ENCODE measurements around the gene CFL2. TPM values are rescaled to one million over a fixed set of nuclear protein-coding genes. Genes with fewer than 3 reads are reported as not detected.
A peak's percentile ranks its signal among the peaks of the same experiment; 100 is the strongest.
"Not testable (repeated sequence)": the region's sequence is repeated elsewhere in the genome, so short reads cannot be mapped to it uniquely, and the experiment has no call there.

Gene CFL2
- total RNA-seq, 2 experiments from 2014 or later, result 3.1 to 4.5 TPM

DNA sequence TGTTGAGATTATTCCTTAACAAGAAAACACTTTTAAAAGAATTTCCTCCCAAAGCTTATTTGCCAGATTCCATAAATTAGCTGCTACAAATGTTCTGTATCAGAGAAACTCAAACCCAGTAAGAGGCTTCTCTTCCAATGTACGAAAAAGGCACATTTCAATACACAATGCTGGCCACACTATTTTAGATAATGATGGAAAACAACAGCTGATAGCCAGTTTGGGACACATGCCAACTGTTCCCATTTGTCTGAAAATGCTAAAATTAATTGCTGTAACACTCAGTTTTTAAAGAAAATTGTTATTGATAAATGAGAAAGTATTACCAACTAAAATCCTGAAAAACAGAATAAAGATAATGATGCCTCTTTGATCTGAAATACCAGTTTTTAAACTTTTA lies 4.4 kb downstream of the CFL2 start:
- Mint-ChIP-seq H3K36me3 (ENCODE audit: low read depth) (peaks cover 5% of the 10 kb centered on the region), H3K4me3 (no peak overlapping the region), H3K27ac (no peak overlapping the region), H3K4me1 (ENCODE audit: low read depth) (peaks cover 11% of the 10 kb centered on the region), H3K27me3 (ENCODE audit: low read depth) (no peaks in the 10 kb centered on the region), H3K9me3 (no peaks in the 10 kb centered on the region)
- no peak for DNase-seq
- CTCF ChIA-PET, result interaction anchor here (0.9 to 4.0 kb wide), 4 partner anchors 13 to 712 kb away, joined by 3 to 23 read pairs (median 8); no protein-coding TSS in a partner anchor
- intact Hi-C loops (cut with micrococcal nuclease), result loop anchor here (5.0 kb wide), 1 partner anchor 248 kb away; the partner anchor contains the start of gene SPTSSA

DNA sequence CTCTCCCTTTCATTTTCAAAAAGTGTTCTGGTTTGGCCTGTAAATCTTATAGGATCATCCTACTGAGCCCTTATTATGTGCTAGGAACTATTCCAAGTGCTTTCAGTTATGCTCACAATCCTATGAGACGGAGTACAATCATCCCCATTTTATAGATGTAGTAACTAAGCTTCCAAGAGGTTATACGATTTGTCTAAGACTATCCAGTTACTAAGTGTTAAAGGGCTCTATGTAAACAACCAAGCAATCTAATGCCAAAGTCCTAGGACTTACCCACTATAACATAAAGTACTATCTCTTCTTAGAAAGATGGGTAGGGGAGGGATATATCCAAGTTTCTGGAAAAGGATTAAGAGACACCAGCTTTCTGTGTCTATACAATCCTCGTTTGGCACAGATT lies 6.7 kb downstream of the CFL2 start:
- intact Hi-C loops (cut with micrococcal nuclease), result no loop called here
- Mint-ChIP-seq H3K4me3 (no peak overlapping the region), H3K27ac (no peak overlapping the region), H3K36me3 (ENCODE audit: low read depth) (no peaks in the 10 kb centered on the region), H3K27me3 (ENCODE audit: low read depth) (no peaks in the 10 kb centered on the region), H3K4me1 (ENCODE audit: low read depth) (peaks cover 3% of the 10 kb centered on the region), H3K9me3 (no peaks in the 10 kb centered on the region)
- no peak for DNase-seq
- CTCF ChIA-PET, result interaction anchor here (1.0 to 3.4 kb wide), 3 partner anchors 12 to 35 kb away, joined by 3 to 23 read pairs (median 3); no protein-coding TSS in a partner anchor

DNA sequence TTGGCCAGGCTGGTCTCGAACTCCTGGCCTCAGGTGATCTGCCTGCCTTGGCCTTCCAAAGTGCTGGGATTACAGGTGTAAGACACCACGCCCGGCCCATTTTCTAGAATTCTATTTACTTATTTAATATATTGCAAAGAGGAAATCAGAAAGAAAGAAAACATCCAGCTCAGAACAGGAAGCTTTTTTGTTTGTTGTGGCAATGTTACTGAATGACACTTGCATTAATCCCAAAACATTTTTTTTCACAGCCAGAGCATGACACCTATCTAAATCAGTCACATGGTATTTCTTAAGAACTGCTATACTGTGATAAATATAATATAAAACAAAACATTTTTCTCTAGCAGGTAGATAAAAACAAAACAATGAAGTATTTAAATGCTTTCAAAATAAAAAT lies 12.6 kb downstream of the CFL2 start:
- Mint-ChIP-seq H3K9me3 (no peaks in the 10 kb centered on the region), H3K4me3 (no peak overlapping the region), H3K4me1 (ENCODE audit: low read depth) (peaks cover 2% of the 10 kb centered on the region), H3K36me3 (ENCODE audit: low read depth) (no peaks in the 10 kb centered on the region), H3K27ac (no peak overlapping the region), H3K27me3 (ENCODE audit: low read depth) (no peaks in the 10 kb centered on the region)
- DNase-seq, result no peak
- CTCF ChIA-PET, result interaction anchor here (0.6 to 1.1 kb wide), 2 partner anchors 21 to 22 kb away, joined by 3 to 5 read pairs; no protein-coding TSS in a partner anchor
- intact Hi-C loops (cut with micrococcal nuclease), result no loop called here

DNA sequence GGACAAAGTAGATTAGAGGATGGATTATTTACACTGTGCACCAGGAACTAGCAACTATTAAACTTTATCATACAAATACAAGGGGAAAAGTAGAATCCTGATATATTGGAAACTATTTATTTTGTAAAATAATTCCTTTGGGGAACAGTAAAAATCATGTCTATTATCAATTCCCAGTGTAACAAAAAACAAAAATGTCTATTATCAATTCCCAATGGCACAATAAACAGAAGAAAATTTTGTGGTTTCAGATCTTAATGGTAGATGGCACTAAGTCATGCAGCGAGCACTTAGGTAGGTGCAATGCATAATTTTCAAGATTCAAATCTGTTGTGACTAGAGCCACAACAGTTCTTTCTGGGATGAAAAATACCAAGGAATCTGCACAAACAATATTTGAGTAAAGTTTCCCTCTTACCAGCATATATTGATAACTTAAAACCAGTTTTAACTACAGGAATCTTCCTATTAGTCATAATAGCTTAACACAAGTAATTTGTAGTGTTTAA lies 13.7 kb downstream of the CFL2 start:
- no peaks in the 10 kb centered on the region for H3K36me3 Mint-ChIP-seq (ENCODE audit: low read depth)
- intact Hi-C loops (cut with micrococcal nuclease), result no loop called here
- CTCF ChIA-PET, result interaction anchor here (0.7 to 1.1 kb wide), 4 partner anchors 11 to 1014 kb away, joined by 3 to 5 read pairs (median 4); no protein-coding TSS in a partner anchor
- no peak overlapping the region for H3K27ac Mint-ChIP-seq
- H3K9me3 Mint-ChIP-seq, result no peaks in the 10 kb centered on the region
- no peak for DNase-seq
- H3K27me3 Mint-ChIP-seq (ENCODE audit: low read depth), result no peaks in the 10 kb centered on the region
- peaks cover 2% of the 10 kb centered on the region for H3K4me1 Mint-ChIP-seq (ENCODE audit: low read depth)
- no peak overlapping the region for H3K4me3 Mint-ChIP-seq

DNA sequence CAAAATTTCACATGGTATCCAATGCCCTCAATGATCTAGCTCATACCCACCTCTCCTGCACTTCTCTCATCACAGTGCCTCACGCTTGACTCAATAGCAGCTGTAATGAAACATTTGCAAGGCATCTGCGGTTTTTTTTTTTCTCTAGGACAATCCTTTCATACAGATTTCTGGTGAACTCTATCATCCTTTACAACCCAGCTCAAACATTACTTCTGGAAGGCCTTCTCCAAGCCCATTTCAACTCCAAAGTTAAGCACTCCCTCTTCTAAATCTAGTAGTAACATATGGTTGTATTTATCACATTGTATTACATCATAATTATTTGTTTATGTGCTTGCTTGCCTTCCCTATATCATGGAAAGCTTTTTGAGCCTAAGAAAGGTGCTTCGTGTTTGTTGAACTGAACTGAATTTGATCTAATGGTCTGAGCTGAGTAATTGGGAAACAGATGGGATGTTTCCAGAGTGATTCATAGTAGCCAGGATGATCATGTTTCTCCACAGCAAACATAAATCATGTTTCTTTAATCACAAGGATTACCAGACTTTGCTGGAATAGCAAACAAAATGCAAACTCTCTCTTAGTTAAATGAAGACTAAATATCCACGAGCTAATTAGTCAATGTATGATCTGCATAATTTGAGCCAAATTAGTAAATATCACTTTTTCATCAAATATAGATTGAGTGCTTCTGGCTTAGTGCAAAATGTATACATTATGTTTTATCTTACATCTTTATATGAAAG lies 14.3 kb downstream of the CFL2 start:
- intact Hi-C loops (cut with micrococcal nuclease), result no loop called here
- H3K27ac Mint-ChIP-seq, result no peak overlapping the region
- H3K27me3 Mint-ChIP-seq (ENCODE audit: low read depth), result no peaks in the 10 kb centered on the region
- no peak overlapping the region for H3K4me3 Mint-ChIP-seq
- CTCF ChIA-PET, result interaction anchor here (0.5 to 1.4 kb wide), 4 partner anchors 12 to 157 kb away, joined by 3 to 5 read pairs (median 4); no protein-coding TSS in a partner anchor
- H3K4me1 Mint-ChIP-seq (ENCODE audit: low read depth), result peaks cover 2% of the 10 kb centered on the region
- no peak for DNase-seq
- no peaks in the 10 kb centered on the region for H3K9me3 Mint-ChIP-seq
- no peaks in the 10 kb centered on the region for H3K36me3 Mint-ChIP-seq (ENCODE audit: low read depth)

DNA sequence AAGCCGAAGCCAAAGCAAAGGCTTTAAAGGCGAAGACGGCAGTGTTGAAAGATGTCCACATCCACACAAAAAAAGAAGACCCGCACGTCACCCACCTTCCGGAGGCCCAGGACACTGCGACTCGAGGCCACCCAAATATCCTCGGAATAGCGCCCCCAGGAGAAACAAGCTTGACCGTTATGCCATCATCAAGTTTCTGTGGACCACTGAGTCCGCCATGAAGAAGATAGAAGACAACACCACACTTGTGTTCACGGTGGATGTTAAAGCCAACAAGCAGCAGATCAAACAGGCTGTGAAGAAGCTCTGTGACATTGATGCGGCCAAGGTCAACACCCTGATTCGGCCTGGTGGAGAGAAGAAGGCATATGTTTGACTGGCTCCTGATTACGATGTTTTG lies 20.2 kb downstream of the CFL2 start:
- H3K9me3 Mint-ChIP-seq; H3K4me3 Mint-ChIP-seq; H3K4me1 Mint-ChIP-seq (ENCODE audit: low read depth); H3K36me3 Mint-ChIP-seq (ENCODE audit: low read depth); intact Hi-C loops (cut with micrococcal nuclease); DNase-seq; H3K27me3 Mint-ChIP-seq (ENCODE audit: low read depth); H3K27ac Mint-ChIP-seq: not testable (repeated sequence)
- CTCF ChIA-PET, result interaction anchor here (1.5 kb wide), 1 partner anchor 29 kb away, joined by 4 read pairs; no protein-coding TSS in a partner anchor

DNA sequence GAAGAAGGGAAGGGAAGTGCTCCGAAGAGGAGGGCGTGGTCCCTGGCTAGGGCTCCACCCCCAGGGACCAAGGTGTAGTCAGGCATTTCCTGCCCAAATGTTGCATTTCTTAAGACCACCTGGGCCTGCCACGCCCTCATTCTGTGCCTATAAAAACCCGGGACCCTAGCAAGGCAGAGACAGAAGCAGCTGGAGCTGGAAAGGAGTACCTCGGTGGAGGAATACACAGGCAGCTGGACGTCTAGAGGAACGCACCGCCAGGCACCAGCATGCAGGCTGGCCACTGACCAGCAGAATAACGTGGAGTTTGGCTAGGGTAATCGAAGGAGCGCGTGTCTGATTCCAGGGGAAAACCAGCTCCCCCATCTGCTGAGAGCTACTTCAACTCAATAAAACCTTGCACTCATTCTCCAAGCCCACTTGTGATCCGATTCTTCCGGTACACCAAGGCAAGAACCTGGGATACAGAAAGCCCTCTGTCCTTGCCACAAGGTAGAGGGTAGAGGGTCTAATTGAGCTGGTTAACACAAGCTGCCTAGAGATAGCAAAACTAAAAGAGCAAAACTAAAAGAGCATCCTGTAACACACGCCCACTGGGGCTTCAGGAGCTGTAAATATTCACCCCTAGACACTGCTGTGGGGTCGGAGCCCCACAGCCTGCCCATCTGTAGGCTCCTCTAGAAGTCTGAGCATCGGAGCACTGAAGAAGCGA lies 21.0 kb downstream of the CFL2 start:
- Mint-ChIP-seq H3K27me3 (ENCODE audit: low read depth) (no peaks in the 10 kb centered on the region), H3K9me3 (no peaks in the 10 kb centered on the region), H3K36me3 (ENCODE audit: low read depth) (no peaks in the 10 kb centered on the region), H3K4me1 (ENCODE audit: low read depth) (peaks cover 7% of the 10 kb centered on the region), H3K4me3 (peak overlapping the region; percentile 7), H3K27ac (no peak overlapping the region)
- intact Hi-C loops (cut with micrococcal nuclease), result no loop called here
- peak; percentile 30 for DNase-seq
- CTCF ChIA-PET, result interaction anchor here (0.6 to 1.6 kb wide), 4 partner anchors 21 to 114 kb away, joined by 3 to 9 read pairs (median 4); no protein-coding TSS in a partner anchor

DNA sequence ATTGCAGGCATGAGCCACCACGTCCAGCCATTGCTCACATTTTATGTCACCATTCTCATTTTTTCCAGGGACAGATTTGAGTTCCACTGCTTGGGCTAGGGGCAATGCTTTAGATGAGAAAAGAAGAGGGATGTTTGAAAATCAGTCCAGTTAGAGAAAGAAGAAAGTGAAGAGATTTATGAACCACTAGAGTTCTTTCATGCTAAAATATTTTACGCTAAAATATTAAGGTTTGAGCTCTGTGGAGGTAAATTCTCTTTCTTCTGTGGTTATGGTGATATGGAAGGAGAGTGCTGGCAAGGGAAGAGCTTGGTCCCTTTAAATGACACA lies 21.5 kb downstream of the CFL2 start:
- Mint-ChIP-seq H3K4me1 (ENCODE audit: low read depth) (peaks cover 7% of the 10 kb centered on the region), H3K27ac (no peak overlapping the region), H3K27me3 (ENCODE audit: low read depth) (no peaks in the 10 kb centered on the region), H3K4me3 (no peak overlapping the region), H3K9me3 (no peaks in the 10 kb centered on the region), H3K36me3 (ENCODE audit: low read depth) (no peaks in the 10 kb centered on the region)
- no peak for DNase-seq
- CTCF ChIA-PET, result interaction anchor here (0.6 to 1.6 kb wide), 5 partner anchors 21 to 114 kb away, joined by 3 to 9 read pairs (median 4); no protein-coding TSS in a partner anchor
- intact Hi-C loops (cut with micrococcal nuclease), result no loop called here

DNA sequence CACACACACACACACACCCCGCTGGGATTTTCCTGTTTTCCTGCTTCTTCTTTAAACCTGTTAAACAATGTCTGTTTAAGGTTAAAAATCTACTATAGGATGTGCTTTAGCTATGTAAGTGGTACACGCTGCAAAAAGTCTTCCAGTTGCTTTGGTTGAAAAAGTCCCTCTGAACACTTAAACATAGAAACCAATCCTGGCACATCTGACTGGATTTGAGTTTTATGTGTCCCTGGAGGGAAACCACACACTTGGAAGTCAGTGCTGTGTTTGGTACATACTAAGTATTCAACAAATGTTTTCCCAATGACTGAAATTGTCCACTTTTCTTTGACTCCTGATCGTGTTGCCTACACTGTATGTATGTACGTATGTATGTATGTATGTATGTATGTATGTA lies 22.0 kb downstream of the CFL2 start:
- Mint-ChIP-seq H3K4me3 (no peak overlapping the region), H3K27me3 (ENCODE audit: low read depth) (no peaks in the 10 kb centered on the region), H3K4me1 (ENCODE audit: low read depth) (peaks cover 7% of the 10 kb centered on the region), H3K36me3 (ENCODE audit: low read depth) (no peaks in the 10 kb centered on the region), H3K9me3 (no peaks in the 10 kb centered on the region), H3K27ac (no peak overlapping the region)
- CTCF ChIA-PET, result interaction anchor here (0.6 to 1.6 kb wide), 4 partner anchors 20 to 113 kb away, joined by 3 to 9 read pairs (median 4); no protein-coding TSS in a partner anchor
- no peak for DNase-seq
- intact Hi-C loops (cut with micrococcal nuclease), result no loop called here

DNA sequence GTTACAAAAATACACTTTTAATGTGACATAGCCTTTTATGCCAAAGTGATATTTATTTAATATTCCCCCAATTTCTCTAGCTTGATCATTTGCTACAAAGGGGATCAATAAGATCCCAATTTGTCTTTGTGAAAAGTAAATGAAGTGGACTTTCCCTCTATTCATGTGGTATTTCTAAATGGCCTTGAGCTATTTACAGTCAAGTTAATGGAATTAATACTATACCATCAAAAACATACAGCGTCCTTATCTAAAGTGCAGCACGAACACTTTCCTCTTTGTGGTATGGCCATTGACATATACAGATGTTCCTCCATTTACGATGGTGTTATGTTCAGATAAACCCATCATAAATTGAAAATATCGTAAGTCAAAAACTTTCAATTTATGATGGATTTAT lies 23.2 kb downstream of the CFL2 start:
- intact Hi-C loops (cut with micrococcal nuclease), result no loop called here
- H3K4me3 Mint-ChIP-seq, result no peak overlapping the region
- no peak overlapping the region for H3K27ac Mint-ChIP-seq
- no peaks in the 10 kb centered on the region for H3K36me3 Mint-ChIP-seq (ENCODE audit: low read depth)
- no peaks in the 10 kb centered on the region for H3K9me3 Mint-ChIP-seq
- peaks cover 7% of the 10 kb centered on the region for H3K4me1 Mint-ChIP-seq (ENCODE audit: low read depth)
- H3K27me3 Mint-ChIP-seq (ENCODE audit: low read depth), result no peaks in the 10 kb centered on the region
- CTCF ChIA-PET, result no interaction called here
- no peak for DNase-seq

DNA sequence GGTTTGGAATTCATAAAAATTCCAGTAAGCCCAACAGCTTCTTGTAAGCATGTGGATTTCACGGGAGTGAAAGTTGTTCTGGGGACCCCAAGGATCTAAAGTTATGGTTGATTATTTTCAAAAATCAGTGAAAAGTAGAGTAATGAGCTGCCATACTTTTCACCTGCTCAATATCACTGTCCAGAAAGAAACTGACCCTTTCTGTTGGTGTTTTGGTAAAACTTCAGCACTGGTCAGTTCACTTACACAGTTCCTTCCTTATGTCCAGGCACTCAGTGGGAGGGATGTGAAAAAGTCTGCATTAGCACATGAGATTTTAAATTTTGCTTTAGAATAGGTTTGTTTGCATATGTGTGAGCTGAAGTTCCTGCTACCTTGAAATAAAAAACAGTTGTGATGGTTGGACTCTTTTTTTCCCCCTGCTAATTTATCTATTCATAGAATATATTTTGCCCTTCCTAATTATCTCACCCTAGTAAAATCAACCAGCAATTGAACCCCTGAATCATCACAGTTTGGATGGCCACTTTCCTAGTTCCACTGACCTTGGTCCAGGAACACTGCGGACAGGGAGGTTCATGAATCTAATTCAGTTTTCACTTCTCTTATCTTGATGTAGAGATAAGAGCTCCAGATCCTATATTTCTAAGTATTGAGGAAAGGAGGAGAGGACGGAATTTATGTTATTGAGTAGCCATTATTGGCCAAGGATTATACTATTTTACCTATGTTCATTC lies 25.8 kb downstream of the CFL2 start:
- Mint-ChIP-seq H3K27ac (no peak overlapping the region), H3K9me3 (no peaks in the 10 kb centered on the region), H3K36me3 (ENCODE audit: low read depth) (no peaks in the 10 kb centered on the region), H3K4me1 (ENCODE audit: low read depth) (peaks cover 7% of the 10 kb centered on the region), H3K4me3 (no peak overlapping the region), H3K27me3 (ENCODE audit: low read depth) (no peaks in the 10 kb centered on the region)
- CTCF ChIA-PET, result no interaction called here
- no peak for DNase-seq
- intact Hi-C loops (cut with micrococcal nuclease), result no loop called here
